Parathyroid adenoma (tissue), 2 donors: ENCODE results near the gene GPSM3.

ENCODE experiments used
- H2AFZ ChIP-seq: fragments of 300-600 bp; sonication (generic); one replicate; pipeline ENCODE4 v1.7.0; 2017; ENCODE audit warnings: antibody characterized with exemption, mild to moderate bottlenecking
- H3K27ac ChIP-seq: fragments of 300-600 bp; sonication (generic); one replicate; pipeline ENCODE4 v1.7.0; 2017
- H3K27me3 ChIP-seq: fragments of 300-600 bp; sonication (generic); one replicate; pipeline ENCODE4 v1.7.0; 2017; ENCODE audit warnings: low read length; ENCODE audit not compliant: control insufficient read depth, insufficient read depth
- H3K36me3 ChIP-seq: fragments of 300-600 bp; sonication (generic); one replicate; pipeline ENCODE4 v1.7.0; 2017; ENCODE audit warnings: low read length; ENCODE audit not compliant: control insufficient read depth, insufficient read depth
- H3K4me1 ChIP-seq: fragments of 300-600 bp; sonication (generic); one replicate; pipeline ENCODE4 v1.7.0; 2017; ENCODE audit warnings: control low read depth
- H3K4me2 ChIP-seq: fragments of 300-600 bp; sonication (generic); one replicate; pipeline ENCODE4 v1.7.0; 2017; ENCODE audit warnings: low read length
- H3K4me3 ChIP-seq: fragments of 300-600 bp; sonication (generic); one replicate; pipeline ENCODE4 v1.7.0; 2017; ENCODE audit warnings: low read depth, low read length
- H3K79me2 ChIP-seq: fragments of 300-600 bp; sonication (generic); one replicate; pipeline ENCODE4 v1.7.0; 2017; ENCODE audit warnings: control low read depth
- H3K9ac ChIP-seq: fragments of 300-600 bp; sonication (generic); one replicate; pipeline ENCODE4 v1.7.0; 2017; ENCODE audit warnings: mild to moderate bottlenecking
- H3K9me3 ChIP-seq: fragments of 300-600 bp; sonication (generic); one replicate; pipeline ENCODE4 v1.7.0; 2017; ENCODE audit warnings: low read length; ENCODE audit not compliant: control insufficient read depth
- CTCF ChIP-seq: fragments of 300-600 bp; sonication (generic); IDR thresholded peaks from one replicate; pipeline ENCODE4 v1.7.0; 2017; ENCODE audit warnings: antibody characterized with exemption, mild to moderate bottlenecking
- donor health status: primary hyperparathyroidism.

The GPSM3 gene

DNA sequence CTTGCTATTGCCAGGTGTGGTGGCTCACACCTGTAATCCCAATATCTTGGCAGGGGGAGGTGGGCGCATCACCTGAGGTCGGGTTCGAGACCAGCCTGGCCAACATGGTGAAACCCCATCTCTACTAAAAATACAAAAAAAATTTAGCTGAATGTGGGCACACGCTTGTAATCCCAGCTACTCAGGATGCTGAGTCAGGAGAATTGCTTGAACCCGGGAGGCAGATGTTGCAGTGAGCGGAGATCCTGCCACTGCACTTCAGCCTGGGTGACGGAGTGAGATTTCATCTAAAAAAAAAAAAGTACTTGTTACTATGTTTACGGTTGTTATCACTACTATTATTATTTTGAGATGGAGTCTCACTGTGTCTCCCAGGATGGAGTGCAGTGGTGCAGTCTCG is 35.6 kb downstream of the GPSM3 start:
- Histone ChIP-seq H2AFZ (no peak overlapping the region), H3K36me3 (no peaks in the 10 kb centered on the region), H3K79me2 (peaks cover 9% of the 10 kb centered on the region), H3K9me3 (no peaks in the 10 kb centered on the region), H3K4me1 (peaks cover 10% of the 10 kb centered on the region), H3K27ac (no peak overlapping the region), H3K27me3 (no peaks in the 10 kb centered on the region), H3K4me3 (no peak overlapping the region), H3K4me2 (no peak overlapping the region), H3K9ac (no peak overlapping the region)
- TF ChIP-seq CTCF, result no peak

GRCh38 chr6:32154514-32155161 is 37.8 kb downstream of the GPSM3 start:
- Histone ChIP-seq H3K79me2 (peaks cover 9% of the 10 kb centered on the region), H3K9ac (no peak overlapping the region), H3K36me3 (no peaks in the 10 kb centered on the region), H3K4me3 (peak overlapping the region; percentile 80), H2AFZ (peak overlapping the region; percentile 77), H3K4me2 (peak overlapping the region; percentile 88), H3K27ac (peak overlapping the region; percentile 98), H3K9me3 (no peaks in the 10 kb centered on the region), H3K4me1 (peaks cover 15% of the 10 kb centered on the region), H3K27me3 (no peaks in the 10 kb centered on the region)
- TF ChIP-seq CTCF, result peak; percentile 76

- Histone ChIP-seq H3K4me1 (peaks cover 15% of the 10 kb centered on the region), H3K4me2 (peak within 1 kb of the TSS; percentile 88), H3K27me3 (no peaks in the 10 kb centered on the region), H3K9me3 (no peaks in the 10 kb centered on the region), H2AFZ (peak within 1 kb of the TSS; percentile 77), H3K36me3 (no peaks in the 10 kb centered on the region), H3K4me3 (peak within 1 kb of the TSS; percentile 80), H3K27ac (peak within 1 kb of the TSS; percentile 98), H3K79me2 (peaks cover 9% of the 10 kb centered on the region), H3K9ac (peak within 1 kb of the TSS; percentile 50)
- TF ChIP-seq CTCF, result peak; percentile 34
These were observed 38.6 kb downstream of the GPSM3 start, which contains the start of gene PPT2 for GRCh38 chr6:32153564-32154513. Gene PPT2, plus strand, starts transcription at chr6:32154141. Its CDS starts 454 bp downstream, at chr6:32154595.

DNA sequence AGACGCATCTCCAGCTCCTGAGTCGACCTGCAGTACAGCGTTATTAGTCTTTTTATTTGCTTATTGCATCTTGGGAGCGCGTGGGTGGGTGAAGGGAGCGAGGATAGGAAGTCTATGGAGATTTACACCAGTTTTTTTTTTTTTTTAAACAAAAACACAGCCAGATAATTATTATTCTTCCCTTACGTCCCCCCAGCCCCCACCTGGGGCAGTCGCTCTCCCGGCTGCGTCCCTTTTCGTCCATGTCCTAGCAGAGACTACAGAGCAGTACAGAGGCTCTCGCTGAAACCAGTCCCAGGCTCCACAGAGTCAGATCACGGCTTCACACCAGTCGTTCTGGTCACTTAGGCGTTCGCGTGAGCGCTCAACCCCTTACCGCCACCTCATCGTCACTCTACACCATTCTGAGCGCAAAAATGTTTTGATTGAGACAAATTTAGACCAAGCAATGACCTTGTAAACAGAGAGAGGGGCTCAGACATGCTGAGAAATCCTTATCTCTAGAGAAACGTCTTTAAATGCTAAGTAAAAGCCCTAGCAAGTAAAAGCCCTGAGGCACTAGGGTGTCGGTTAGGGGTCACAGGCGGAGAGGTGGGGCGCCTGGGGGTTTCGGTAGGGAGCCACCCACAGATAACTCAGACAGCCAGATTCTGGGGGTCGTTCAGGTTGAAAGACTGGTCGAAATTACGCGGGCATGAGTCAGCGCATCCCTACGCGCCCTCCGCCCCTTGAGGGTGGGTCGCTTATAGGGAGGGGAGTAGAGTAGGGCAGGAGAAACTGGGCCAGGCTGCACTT is 39.5 kb downstream of the GPSM3 start:
- H2AFZ ChIP-seq, result peak overlapping the region; percentile 77
- H3K36me3 ChIP-seq, result no peaks in the 10 kb centered on the region
- peak overlapping the region; percentile 50 for H3K9ac ChIP-seq
- H3K27ac ChIP-seq, result peak overlapping the region; percentile 98
- H3K4me2 ChIP-seq, result peak overlapping the region; percentile 88
- peak overlapping the region; percentile 80 for H3K4me3 ChIP-seq
- H3K79me2 ChIP-seq, result peaks cover 9% of the 10 kb centered on the region
- TF ChIP-seq CTCF, result no peak
- H3K4me1 ChIP-seq, result peaks cover 15% of the 10 kb centered on the region
- H3K9me3 ChIP-seq, result no peaks in the 10 kb centered on the region
- H3K27me3 ChIP-seq, result no peaks in the 10 kb centered on the region
